GM23338 (cell line): Measurements from ENCODE around the gene DENND2C. TPM values are rescaled to one million over a fixed set of nuclear protein-coding genes. Genes with fewer than 3 reads are reported as not detected.

Experiments
- ATAC-seq: fragments of 200-7000 bp; cut with Tn5 transposase; 3 replicates; pipeline ENCODE4 v1.9.1; 2020
- DNase-seq: peaks from one replicate; pipeline ENCODE4 v3.0.0-alpha.2; 2015; ENCODE audit warnings: low spot score
- H2AFZ ChIP-seq: fragments of 200-600 bp; sonication (generic); 2 replicates; pipeline ENCODE4 v1.8.0; 2016; ENCODE audit warnings: antibody characterized with exemption, mild to moderate bottlenecking, moderate library complexity
- H3F3A ChIP-seq: fragments of 200-600 bp; sonication (generic); replicated peaks from 2 replicates; pipeline ENCODE4 v1.8.0; 2017; ENCODE audit warnings: antibody characterized with exemption, mixed run types, low read depth
- H3K27ac ChIP-seq: fragments of 200-600 bp; sonication (generic); 2 replicates; pipeline ENCODE4 v1.6.1; 2016; ENCODE audit warnings: low read depth
- H3K27me3 ChIP-seq: fragments of 200-600 bp; sonication (generic); 2 replicates; pipeline ENCODE4 v1.8.0; 2016; ENCODE audit warnings: mild to moderate bottlenecking, mixed run types, moderate library complexity; ENCODE audit not compliant: insufficient read depth
- H3K36me3 ChIP-seq: fragments of 200-600 bp; sonication (generic); 2 replicates; pipeline ENCODE4 v1.8.0; 2016; ENCODE audit warnings: mild to moderate bottlenecking; ENCODE audit not compliant: insufficient read depth
- H3K4me1 ChIP-seq: fragments of 200-600 bp; sonication (generic); 2 replicates; pipeline ENCODE4 v1.8.0; 2016; ENCODE audit warnings: mild to moderate bottlenecking, moderate library complexity; ENCODE audit not compliant: insufficient read depth
- H3K4me2 ChIP-seq: fragments of 200-600 bp; sonication (generic); 2 replicates; pipeline ENCODE4 v1.7.1; 2017; ENCODE audit warnings: mixed run types
- H3K4me3 ChIP-seq: fragments of 200-600 bp; sonication (generic); 2 replicates; pipeline ENCODE4 v1.6.1; 2016; ENCODE audit warnings: mixed run types
- H3K79me2 ChIP-seq: fragments of 200-600 bp; sonication (generic); replicated peaks from 2 replicates; pipeline ENCODE4 v1.8.0; 2017; ENCODE audit warnings: mild to moderate bottlenecking; ENCODE audit not compliant: insufficient read depth
- H3K9me2 ChIP-seq: fragments of 200-600 bp; sonication (generic); 2 replicates; pipeline ENCODE4 v1.8.0; 2017; ENCODE audit not compliant: insufficient read depth
- H4K20me1 ChIP-seq: fragments of 200-600 bp; sonication (generic); replicated peaks from 2 replicates; pipeline ENCODE4 v1.8.0; 2017; ENCODE audit warnings: mild to moderate bottlenecking; ENCODE audit not compliant: insufficient read depth
- H3K27ac Mint-ChIP-seq: 2 replicates; pipeline ENCODE4 v1.8.0; 2020; ENCODE audit warnings: inconsistent platforms, mild to moderate bottlenecking, moderate library complexity, mixed read lengths
- H3K27me3 Mint-ChIP-seq: 3 replicates; pipeline ENCODE4 v1.8.0; 2022; ENCODE audit warnings: low read depth, mild to moderate bottlenecking, moderate library complexity, mixed read lengths, inconsistent platforms; ENCODE audit not compliant: insufficient read depth, poor library complexity
- H3K36me3 Mint-ChIP-seq: 3 replicates; pipeline ENCODE4 v1.8.0; 2021; ENCODE audit warnings: low read depth, mild to moderate bottlenecking, inconsistent platforms, moderate library complexity, mixed read lengths
- H3K4me1 Mint-ChIP-seq: 3 replicates; pipeline ENCODE4 v1.8.0; 2020; ENCODE audit warnings: mild to moderate bottlenecking, inconsistent platforms, mixed read lengths
- H3K4me3 Mint-ChIP-seq: 3 replicates; pipeline ENCODE4 v1.8.0; 2021; ENCODE audit warnings: moderate library complexity, mild to moderate bottlenecking, inconsistent platforms, mixed read lengths
- H3K9me3 Mint-ChIP-seq: 3 replicates; pipeline ENCODE4 v1.8.0; 2020; ENCODE audit warnings: moderate library complexity, mild to moderate bottlenecking, inconsistent platforms, mixed read lengths
- CREB1 ChIP-seq: fragments of 250-450 bp; sonication (Bioruptor Pico); IDR thresholded peaks from 2 replicates; pipeline ENCODE4 v1.5.0; 2020; ENCODE audit warnings: low read depth, mild to moderate bottlenecking, moderate library complexity
- EZH2 ChIP-seq: fragments of 200-600 bp; sonication (generic); IDR thresholded peaks from one replicate; pipeline ENCODE4 v1.8.0; 2017; ENCODE audit warnings: antibody characterized with exemption, mild to moderate bottlenecking, low read depth; ENCODE audit not compliant: unreplicated experiment
- EZH2phosphoT487 ChIP-seq: fragments of 200-600 bp; sonication (generic); IDR thresholded peaks from one replicate; pipeline ENCODE4 v1.8.1; 2018; ENCODE audit warnings: antibody characterized with exemption; ENCODE audit not compliant: unreplicated experiment
- JUNB ChIP-seq: IDR thresholded peaks from one replicate; pipeline ENCODE4 v1.6.1; 2016; ENCODE audit warnings: antibody characterized with exemption; ENCODE audit not compliant: unreplicated experiment
- NANOG ChIP-seq: IDR thresholded peaks from 2 replicates; pipeline ENCODE4 v1.6.1; 2016; ENCODE audit warnings: antibody characterized with exemption, borderline replicate concordance
- POLR2AphosphoS5 ChIP-seq: IDR thresholded peaks from 2 replicates; pipeline ENCODE4 v1.6.1; 2016; ENCODE audit warnings: antibody characterized with exemption, low read depth
- STAT1 ChIP-seq: IDR thresholded peaks from one replicate; pipeline ENCODE4 v1.6.1; 2016; ENCODE audit warnings: antibody characterized with exemption; ENCODE audit not compliant: unreplicated experiment
- ZNF114 ChIP-seq: fragments of 250-450 bp; sonication (Bioruptor Pico); IDR thresholded peaks from 2 replicates; pipeline ENCODE4 v1.5.0; 2020; ENCODE audit warnings: mild to moderate bottlenecking, moderate library complexity
- ZNF331 ChIP-seq: fragments of 250-450 bp; sonication (Bioruptor Pico); IDR thresholded peaks from 2 replicates; pipeline ENCODE4 v1.5.0; 2020; ENCODE audit warnings: low read depth, mild to moderate bottlenecking, moderate library complexity
- polyA plus RNA-seq: library from polyadenylated mRNA; unstranded; fragments of >200 nt; fragmentation: Nextera tagmentation; extraction: Ambion mirVana; gene quantifications from 2 replicates; pipeline ENCODE4 v1.2.1, GENCODE V29; 2016
- total RNA-seq: library from RNA; depleted of rRNA; stranded (reverse); fragments of >200 nt; shearing (Covaris generic); gene quantifications from 2 replicates; pipeline ENCODE4 v1.2.3, GENCODE V29; 2014
- TF ChIP-seq, protein P1 (sequence below), 2 experiments: fragments of 200-600 bp in 1 of 2; sonication (generic) in 1 of 2; conservative IDR thresholded peaks; 2 replicates each; pipeline versions ENCODE4 v1.5.1 to v1.6.1; 2016 to 2017; ENCODE audit warnings: antibody characterized with exemption in 2 of 2, low read depth in 2 of 2, mild to moderate bottlenecking in 2 of 2, moderate library complexity in 1 of 2
- TF ChIP-seq, protein P2 (sequence below): IDR thresholded peaks from 2 replicates; pipeline ENCODE4 v1.6.1; 2016; ENCODE audit warnings: antibody characterized with exemption
- TF ChIP-seq, protein P3 (sequence below): fragments of 250-450 bp; sonication (Bioruptor Pico); IDR thresholded peaks from 2 replicates; pipeline ENCODE4 v1.5.0; 2020; ENCODE audit warnings: mild to moderate bottlenecking, moderate library complexity
- TF ChIP-seq, protein P4 (sequence below): IDR thresholded peaks from one replicate; pipeline ENCODE4 v1.6.1; 2018; ENCODE audit warnings: antibody characterized with exemption; ENCODE audit not compliant: unreplicated experiment

DENND2C gene
- total and polyA plus RNA-seq, 2 experiments from 2014 or later = 4.1 to 7.0 TPM

DNA sequence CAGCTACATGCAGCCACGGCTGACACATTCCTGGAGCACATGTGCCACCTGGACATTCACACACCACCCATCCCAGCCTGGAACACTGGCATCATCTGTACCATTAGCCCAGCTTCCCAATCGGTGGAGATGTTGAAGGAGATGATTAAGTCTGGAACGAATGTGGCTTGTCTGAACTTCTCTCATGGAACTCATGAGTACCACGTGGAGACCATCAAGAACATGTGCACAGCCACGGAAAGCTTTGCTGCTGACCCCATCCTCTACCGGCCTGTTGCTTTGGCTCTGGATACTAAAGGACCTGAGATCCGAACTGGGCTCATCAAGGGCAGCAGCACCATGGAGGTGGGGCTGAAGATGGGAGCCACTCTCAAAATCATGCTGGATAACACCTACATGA, 133.8 kb downstream of the DENND2C start:
- Mint-ChIP-seq H3K27ac (no peak overlapping the region), H3K4me3 (no peak overlapping the region), H3K9me3 (no peaks in the 10 kb centered on the region), H3K4me1 (no peaks in the 10 kb centered on the region), H3K36me3 (no peaks in the 10 kb centered on the region), H3K27me3 (no peaks in the 10 kb centered on the region)
- Histone ChIP-seq H3K27me3 (no peaks in the 10 kb centered on the region), H4K20me1 (no peaks in the 10 kb centered on the region), H3K9me2 (no peaks in the 10 kb centered on the region), H3K27ac (no peak overlapping the region), H3K4me1 (no peaks in the 10 kb centered on the region), H3K36me3 (no peaks in the 10 kb centered on the region), H3F3A (no peaks in the 10 kb centered on the region), H3K4me3 (no peak overlapping the region), H3K4me2 (no peak overlapping the region), H3K79me2 (no peaks in the 10 kb centered on the region), H2AFZ (no peak overlapping the region)
- no peak for DNase-seq
- TF ChIP-seq, protein P1, sequence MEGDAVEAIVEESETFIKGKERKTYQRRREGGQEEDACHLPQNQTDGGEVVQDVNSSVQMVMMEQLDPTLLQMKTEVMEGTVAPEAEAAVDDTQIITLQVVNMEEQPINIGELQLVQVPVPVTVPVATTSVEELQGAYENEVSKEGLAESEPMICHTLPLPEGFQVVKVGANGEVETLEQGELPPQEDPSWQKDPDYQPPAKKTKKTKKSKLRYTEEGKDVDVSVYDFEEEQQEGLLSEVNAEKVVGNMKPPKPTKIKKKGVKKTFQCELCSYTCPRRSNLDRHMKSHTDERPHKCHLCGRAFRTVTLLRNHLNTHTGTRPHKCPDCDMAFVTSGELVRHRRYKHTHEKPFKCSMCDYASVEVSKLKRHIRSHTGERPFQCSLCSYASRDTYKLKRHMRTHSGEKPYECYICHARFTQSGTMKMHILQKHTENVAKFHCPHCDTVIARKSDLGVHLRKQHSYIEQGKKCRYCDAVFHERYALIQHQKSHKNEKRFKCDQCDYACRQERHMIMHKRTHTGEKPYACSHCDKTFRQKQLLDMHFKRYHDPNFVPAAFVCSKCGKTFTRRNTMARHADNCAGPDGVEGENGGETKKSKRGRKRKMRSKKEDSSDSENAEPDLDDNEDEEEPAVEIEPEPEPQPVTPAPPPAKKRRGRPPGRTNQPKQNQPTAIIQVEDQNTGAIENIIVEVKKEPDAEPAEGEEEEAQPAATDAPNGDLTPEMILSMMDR (conservative IDR thresholded peaks at IDR 0.05; ENCODE audit: low read depth in 2 of 2) = no peak
- TF ChIP-seq STAT1 (no peak), NANOG (no peak), ZNF331 (CRISPR knock-in tag) (no peak), CREB1 (CRISPR knock-in tag) (no peak), POLR2AphosphoS5 (no peak), EZH2 (no peak), EZH2phosphoT487 (no peak), JUNB (no peak), ZNF114 (CRISPR knock-in tag) (no peak)
- TF ChIP-seq, protein P2, sequence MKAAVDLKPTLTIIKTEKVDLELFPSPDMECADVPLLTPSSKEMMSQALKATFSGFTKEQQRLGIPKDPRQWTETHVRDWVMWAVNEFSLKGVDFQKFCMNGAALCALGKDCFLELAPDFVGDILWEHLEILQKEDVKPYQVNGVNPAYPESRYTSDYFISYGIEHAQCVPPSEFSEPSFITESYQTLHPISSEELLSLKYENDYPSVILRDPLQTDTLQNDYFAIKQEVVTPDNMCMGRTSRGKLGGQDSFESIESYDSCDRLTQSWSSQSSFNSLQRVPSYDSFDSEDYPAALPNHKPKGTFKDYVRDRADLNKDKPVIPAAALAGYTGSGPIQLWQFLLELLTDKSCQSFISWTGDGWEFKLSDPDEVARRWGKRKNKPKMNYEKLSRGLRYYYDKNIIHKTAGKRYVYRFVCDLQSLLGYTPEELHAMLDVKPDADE = no peak
- TF ChIP-seq, protein P3, sequence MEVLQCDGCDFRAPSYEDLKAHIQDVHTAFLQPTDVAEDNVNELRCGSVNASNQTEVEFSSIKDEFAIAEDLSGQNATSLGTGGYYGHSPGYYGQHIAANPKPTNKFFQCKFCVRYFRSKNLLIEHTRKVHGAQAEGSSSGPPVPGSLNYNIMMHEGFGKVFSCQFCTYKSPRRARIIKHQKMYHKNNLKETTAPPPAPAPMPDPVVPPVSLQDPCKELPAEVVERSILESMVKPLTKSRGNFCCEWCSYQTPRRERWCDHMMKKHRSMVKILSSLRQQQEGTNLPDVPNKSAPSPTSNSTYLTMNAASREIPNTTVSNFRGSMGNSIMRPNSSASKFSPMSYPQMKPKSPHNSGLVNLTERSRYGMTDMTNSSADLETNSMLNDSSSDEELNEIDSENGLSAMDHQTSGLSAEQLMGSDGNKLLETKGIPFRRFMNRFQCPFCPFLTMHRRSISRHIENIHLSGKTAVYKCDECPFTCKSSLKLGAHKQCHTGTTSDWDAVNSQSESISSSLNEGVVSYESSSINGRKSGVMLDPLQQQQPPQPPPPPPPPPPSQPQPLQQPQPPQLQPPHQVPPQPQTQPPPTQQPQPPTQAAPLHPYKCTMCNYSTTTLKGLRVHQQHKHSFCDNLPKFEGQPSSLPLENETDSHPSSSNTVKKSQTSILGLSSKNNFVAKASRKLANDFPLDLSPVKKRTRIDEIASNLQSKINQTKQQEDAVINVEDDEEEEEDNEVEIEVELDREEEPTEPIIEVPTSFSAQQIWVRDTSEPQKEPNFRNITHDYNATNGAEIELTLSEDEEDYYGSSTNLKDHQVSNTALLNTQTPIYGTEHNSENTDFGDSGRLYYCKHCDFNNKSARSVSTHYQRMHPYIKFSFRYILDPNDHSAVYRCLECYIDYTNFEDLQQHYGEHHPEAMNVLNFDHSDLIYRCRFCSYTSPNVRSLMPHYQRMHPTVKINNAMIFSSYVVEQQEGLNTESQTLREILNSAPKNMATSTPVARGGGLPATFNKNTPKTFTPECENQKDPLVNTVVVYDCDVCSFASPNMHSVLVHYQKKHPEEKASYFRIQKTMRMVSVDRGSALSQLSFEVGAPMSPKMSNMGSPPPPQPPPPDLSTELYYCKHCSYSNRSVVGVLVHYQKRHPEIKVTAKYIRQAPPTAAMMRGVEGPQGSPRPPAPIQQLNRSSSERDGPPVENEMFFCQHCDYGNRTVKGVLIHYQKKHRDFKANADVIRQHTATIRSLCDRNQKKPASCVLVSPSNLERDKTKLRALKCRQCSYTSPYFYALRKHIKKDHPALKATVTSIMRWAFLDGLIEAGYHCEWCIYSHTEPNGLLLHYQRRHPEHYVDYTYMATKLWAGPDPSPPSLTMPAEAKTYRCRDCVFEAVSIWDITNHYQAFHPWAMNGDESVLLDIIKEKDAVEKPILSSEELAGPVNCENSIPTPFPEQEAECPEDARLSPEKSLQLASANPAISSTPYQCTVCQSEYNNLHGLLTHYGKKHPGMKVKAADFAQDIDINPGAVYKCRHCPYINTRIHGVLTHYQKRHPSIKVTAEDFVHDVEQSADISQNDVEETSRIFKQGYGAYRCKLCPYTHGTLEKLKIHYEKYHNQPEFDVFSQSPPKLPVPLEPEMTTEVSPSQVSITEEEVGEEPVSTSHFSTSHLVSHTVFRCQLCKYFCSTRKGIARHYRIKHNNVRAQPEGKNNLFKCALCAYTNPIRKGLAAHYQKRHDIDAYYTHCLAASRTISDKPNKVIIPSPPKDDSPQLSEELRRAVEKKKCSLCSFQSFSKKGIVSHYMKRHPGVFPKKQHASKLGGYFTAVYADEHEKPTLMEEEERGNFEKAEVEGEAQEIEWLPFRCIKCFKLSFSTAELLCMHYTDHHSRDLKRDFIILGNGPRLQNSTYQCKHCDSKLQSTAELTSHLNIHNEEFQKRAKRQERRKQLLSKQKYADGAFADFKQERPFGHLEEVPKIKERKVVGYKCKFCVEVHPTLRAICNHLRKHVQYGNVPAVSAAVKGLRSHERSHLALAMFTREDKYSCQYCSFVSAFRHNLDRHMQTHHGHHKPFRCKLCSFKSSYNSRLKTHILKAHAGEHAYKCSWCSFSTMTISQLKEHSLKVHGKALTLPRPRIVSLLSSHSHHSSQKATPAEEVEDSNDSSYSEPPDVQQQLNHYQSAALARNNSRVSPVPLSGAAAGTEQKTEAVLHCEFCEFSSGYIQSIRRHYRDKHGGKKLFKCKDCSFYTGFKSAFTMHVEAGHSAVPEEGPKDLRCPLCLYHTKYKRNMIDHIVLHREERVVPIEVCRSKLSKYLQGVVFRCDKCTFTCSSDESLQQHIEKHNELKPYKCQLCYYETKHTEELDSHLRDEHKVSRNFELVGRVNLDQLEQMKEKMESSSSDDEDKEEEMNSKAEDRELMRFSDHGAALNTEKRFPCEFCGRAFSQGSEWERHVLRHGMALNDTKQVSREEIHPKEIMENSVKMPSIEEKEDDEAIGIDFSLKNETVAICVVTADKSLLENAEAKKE (CRISPR knock-in tag) = no peak
- TF ChIP-seq, protein P4, sequence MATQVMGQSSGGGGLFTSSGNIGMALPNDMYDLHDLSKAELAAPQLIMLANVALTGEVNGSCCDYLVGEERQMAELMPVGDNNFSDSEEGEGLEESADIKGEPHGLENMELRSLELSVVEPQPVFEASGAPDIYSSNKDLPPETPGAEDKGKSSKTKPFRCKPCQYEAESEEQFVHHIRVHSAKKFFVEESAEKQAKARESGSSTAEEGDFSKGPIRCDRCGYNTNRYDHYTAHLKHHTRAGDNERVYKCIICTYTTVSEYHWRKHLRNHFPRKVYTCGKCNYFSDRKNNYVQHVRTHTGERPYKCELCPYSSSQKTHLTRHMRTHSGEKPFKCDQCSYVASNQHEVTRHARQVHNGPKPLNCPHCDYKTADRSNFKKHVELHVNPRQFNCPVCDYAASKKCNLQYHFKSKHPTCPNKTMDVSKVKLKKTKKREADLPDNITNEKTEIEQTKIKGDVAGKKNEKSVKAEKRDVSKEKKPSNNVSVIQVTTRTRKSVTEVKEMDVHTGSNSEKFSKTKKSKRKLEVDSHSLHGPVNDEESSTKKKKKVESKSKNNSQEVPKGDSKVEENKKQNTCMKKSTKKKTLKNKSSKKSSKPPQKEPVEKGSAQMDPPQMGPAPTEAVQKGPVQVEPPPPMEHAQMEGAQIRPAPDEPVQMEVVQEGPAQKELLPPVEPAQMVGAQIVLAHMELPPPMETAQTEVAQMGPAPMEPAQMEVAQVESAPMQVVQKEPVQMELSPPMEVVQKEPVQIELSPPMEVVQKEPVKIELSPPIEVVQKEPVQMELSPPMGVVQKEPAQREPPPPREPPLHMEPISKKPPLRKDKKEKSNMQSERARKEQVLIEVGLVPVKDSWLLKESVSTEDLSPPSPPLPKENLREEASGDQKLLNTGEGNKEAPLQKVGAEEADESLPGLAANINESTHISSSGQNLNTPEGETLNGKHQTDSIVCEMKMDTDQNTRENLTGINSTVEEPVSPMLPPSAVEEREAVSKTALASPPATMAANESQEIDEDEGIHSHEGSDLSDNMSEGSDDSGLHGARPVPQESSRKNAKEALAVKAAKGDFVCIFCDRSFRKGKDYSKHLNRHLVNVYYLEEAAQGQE = no peak
- no peak for ATAC-seq
